22Rv1 (cell line): ENCODE measurements around the gene PUM2.
A peak's percentile ranks its signal among the peaks of the same experiment; 100 is the strongest.

Experiments used
- H3K27ac ChIP-seq: fragments of 450-650 bp; 2 replicates; pipeline ENCODE4 v1.5.1; 2017
- ZFX ChIP-seq: fragments of 450-650 bp; IDR thresholded peaks from 2 replicates; pipeline ENCODE4 v1.6.1; 2017; ENCODE audit warnings: antibody characterized with exemption, borderline replicate concordance
- TF ChIP-seq, protein P1 (sequence below): fragments of 450-650 bp; IDR thresholded peaks from 2 replicates; pipeline ENCODE4 v1.5.1; 2017; ENCODE audit warnings: mild to moderate bottlenecking

Gene PUM2

DNA sequence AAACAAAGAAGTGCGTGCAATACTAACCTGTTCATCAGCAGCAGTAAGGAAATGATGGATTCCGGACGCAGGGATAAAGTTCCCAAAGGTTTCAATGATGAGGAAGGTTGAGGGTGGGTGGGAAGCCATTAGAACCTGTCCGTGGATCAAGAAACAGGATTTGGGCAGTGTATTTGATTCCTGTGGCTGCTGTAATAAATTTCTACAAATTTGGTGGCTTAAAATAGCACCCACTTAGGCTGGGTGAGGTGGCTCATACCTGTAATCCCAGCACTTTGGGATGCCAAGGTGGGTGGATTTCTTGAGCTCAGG lies 120.6 kb downstream of the PUM2 start:
- TF ChIP-seq, protein P1, sequence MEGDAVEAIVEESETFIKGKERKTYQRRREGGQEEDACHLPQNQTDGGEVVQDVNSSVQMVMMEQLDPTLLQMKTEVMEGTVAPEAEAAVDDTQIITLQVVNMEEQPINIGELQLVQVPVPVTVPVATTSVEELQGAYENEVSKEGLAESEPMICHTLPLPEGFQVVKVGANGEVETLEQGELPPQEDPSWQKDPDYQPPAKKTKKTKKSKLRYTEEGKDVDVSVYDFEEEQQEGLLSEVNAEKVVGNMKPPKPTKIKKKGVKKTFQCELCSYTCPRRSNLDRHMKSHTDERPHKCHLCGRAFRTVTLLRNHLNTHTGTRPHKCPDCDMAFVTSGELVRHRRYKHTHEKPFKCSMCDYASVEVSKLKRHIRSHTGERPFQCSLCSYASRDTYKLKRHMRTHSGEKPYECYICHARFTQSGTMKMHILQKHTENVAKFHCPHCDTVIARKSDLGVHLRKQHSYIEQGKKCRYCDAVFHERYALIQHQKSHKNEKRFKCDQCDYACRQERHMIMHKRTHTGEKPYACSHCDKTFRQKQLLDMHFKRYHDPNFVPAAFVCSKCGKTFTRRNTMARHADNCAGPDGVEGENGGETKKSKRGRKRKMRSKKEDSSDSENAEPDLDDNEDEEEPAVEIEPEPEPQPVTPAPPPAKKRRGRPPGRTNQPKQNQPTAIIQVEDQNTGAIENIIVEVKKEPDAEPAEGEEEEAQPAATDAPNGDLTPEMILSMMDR = no peak
- TF ChIP-seq ZFX = no peak
- H3K27ac ChIP-seq = no peak overlapping the region

- H3K27ac ChIP-seq = no peak overlapping the region
- TF ChIP-seq, protein P1 = no peak
- no peak for TF ChIP-seq ZFX
Observed at GRCh38 chr2:20229322-20230113, 121.1 kb downstream of the PUM2 start.

- TF ChIP-seq, protein P1 = no peak
- no peak for TF ChIP-seq ZFX
- no peak overlapping the region for H3K27ac ChIP-seq
Observed at GRCh38 chr2:20227894-20228505, 122.6 kb downstream of the PUM2 start.

DNA sequence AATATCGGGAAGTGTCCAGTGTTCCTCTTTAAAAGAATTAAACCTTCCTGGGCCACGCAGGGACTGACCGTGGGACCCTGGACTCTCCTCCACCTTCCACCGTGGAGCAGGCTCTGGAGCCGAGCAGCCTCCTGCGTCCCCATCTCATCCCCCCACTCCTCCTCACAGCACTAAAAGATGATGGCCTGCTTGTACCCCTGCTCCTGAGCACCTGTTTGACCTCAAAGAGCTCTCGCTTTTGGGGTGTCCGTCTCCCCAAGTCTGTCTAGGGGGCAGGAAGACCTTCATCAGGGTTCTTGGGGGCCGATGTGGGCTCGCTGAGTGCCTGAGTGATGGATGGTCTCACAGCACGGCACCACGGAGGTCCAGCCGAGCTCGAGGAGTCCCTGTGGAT lies 124.5 kb downstream of the PUM2 start:
- H3K27ac ChIP-seq = peak overlapping the region; percentile 77
- no peak for TF ChIP-seq ZFX
- TF ChIP-seq, protein P1 = no peak

DNA sequence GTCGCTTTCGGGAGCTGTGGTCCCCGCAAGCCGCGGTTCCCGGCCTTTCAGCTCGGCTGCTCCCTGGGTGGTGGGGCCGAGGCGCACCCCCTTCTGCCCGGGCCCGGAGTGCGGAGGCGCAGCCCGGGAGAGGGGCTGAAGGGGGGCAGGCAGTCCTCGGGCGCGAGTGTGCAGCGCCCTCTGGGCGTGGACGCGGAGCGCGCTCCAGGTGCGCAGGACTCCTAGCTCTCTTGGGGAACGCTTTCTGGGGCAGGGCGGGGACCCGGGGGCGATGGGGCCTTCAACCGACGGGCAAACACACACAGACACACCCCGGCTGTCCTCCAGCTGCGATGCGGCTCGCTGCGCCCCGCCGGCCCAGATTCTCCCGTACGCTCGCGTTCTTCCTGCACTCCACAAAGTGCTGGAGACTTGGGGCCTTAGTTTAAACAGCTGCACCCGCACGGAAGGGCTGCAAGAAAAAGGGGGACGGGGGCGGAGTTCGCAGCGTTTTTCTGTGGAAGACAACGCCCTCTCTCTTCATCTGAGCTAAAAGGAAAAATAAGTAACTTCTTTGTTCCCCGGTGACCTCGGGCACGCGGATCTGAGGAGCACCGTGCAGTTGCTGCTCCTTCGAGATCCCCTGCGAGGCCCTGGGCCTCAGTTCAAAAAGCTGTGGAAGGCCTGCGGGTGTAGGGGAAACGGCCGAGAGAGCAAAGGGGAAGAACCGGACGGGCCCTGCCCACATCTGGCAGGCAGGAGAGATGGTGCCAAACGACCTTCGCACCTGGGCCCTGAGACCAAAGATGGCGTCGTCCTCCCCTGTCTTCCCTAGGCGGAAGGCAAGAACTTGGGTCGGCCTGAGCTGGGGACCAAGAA lies 125.1 kb downstream of the PUM2 start:
- peak overlapping the region; percentile 77 for H3K27ac ChIP-seq
- TF ChIP-seq, protein P1 = peak; percentile 87
- no peak for TF ChIP-seq ZFX

DNA sequence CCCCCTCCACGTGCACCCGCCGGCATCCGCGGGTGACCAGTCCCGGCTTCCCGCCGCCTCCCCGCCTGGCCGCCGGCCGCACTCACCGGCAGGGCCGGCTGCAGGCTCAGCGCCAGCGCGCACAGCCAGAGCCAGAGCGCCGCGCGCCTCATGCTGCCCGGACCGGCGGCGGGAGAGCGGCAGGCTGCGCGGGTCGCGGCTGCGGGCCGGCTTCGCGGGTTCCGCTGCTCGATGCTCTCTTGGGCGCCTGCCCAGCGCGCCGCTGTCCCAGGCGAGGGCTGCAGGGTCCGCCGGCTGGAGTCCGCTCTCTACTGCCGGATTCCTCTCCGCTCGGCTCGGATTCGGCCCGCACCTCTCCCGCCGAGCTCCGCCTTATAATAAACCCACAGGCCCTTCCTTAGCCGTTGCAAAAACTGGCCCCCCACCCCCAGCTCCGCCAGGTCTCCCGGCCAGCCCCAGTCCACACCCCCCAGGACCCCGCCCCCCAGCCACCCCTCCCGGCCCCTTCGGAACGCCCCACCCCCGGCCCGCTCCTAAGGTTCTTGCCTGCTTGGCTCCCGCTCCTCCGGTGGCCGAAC lies 125.8 kb downstream of the PUM2 start, which contains the start of gene SDC1:
Gene SDC1 (minus strand): TSS at position 415 of the 578 bp plus-strand sequence. CDS start 263 bp downstream, at position 152.
- peak within 1 kb of the TSS; percentile 77 for H3K27ac ChIP-seq
- TF ChIP-seq ZFX = no peak
- TF ChIP-seq, protein P1 = no peak
